B cell (primary cell): ENCODE measurements around the gene CT47B1. TPM values are rescaled to one million over a fixed set of nuclear protein-coding genes. Genes with fewer than 3 reads are reported as not detected.

Experiments
- ATAC-seq: fragments of 200-7000 bp; cut with Tn5 transposase; one replicate; pipeline ENCODE4 v1.10.0; 2021; ENCODE audit warnings: low read depth, mild to moderate bottlenecking, moderate number of reproducible peaks, moderate library complexity
- CTCF ChIA-PET: fragments of 350-600 bp; sonication (Branson Sonifier 250); formaldehyde crosslinking; loops from one replicate; lab custom pipeline; 2021; ENCODE audit warnings: antibody characterized with exemption, inconsistent platforms; lab: Charles Lee
- POLR2A ChIA-PET: fragments of 350-600 bp; sonication (Branson Sonifier 250); formaldehyde crosslinking; loops from one replicate; lab custom pipeline; 2021; ENCODE audit warnings: antibody characterized with exemption; lab: Charles Lee
- DNase-seq: peaks from one replicate; pipeline ENCODE4 v3.0.0; 2013
- H2AFZ ChIP-seq: 2 replicates; pipeline ENCODE4 v1.6.1; 2012; ENCODE audit warnings: mild to moderate bottlenecking, low read depth, low read length; ENCODE audit not compliant: insufficient read depth, poor library complexity, severe bottlenecking
- H3K27ac ChIP-seq, 2 donors: 1 replicate in 1 of 2; 2 replicates in 1 of 2; pipeline ENCODE4 v1.5.1; 2012 to 2013; ENCODE audit warnings: low read length in 2 of 2, mild to moderate bottlenecking in 2 of 2, moderate library complexity in 1 of 2
- H3K27me3 ChIP-seq, 4 experiments: fragments of 200-600 bp in 1 of 4; sonication (generic) in 1 of 4; replicated peaks in 1 of 4; 1 replicate in 2 of 4; 2 replicates in 2 of 4; pipeline versions ENCODE4 v1.6.1 to v1.7.0; 2013 to 2016; ENCODE audit warnings: low read length in 3 of 4, mild to moderate bottlenecking in 2 of 4, mixed read lengths in 1 of 4, moderate library complexity in 1 of 4; ENCODE audit not compliant: insufficient read depth in 4 of 4, control insufficient read depth in 3 of 4; ENCODE audit errors: control extremely low read depth in 1 of 4
- H3K36me3 ChIP-seq, 2 experiments: replicated peaks in 1 of 2; 1 replicate in 1 of 2; 2 replicates in 1 of 2; pipeline versions ENCODE4 v1.6.1 to v1.7.1; 2013; ENCODE audit warnings: low read length in 1 of 2; ENCODE audit not compliant: insufficient read depth in 2 of 2, control insufficient read depth in 1 of 2; ENCODE audit errors: control extremely low read depth in 1 of 2, extremely low read depth in 1 of 2
- H3K4me1 ChIP-seq, 2 donors: fragments of 200-600 bp in 1 of 2; sonication (generic) in 1 of 2; 1 replicate in 1 of 2; 2 replicates in 1 of 2; pipeline versions ENCODE4 v1.5.1 to v1.6.1; 2013 to 2017; ENCODE audit warnings: low read length in 2 of 2; ENCODE audit not compliant: control insufficient read depth in 2 of 2, insufficient read depth in 2 of 2
- H3K4me2 ChIP-seq: replicated peaks from 2 replicates; pipeline ENCODE3; 2012; ENCODE audit warnings: mild to moderate bottlenecking, low read depth, low read length; ENCODE audit not compliant: poor library complexity, severe bottlenecking
- H3K4me3 ChIP-seq, 5 experiments: fragments of 200-600 bp in 1 of 5; sonication (generic) in 1 of 5; 1 replicate in 3 of 5; 2 replicates in 2 of 5; pipeline versions ENCODE4 v1.5.1 to v1.7.0; 2011 to 2016; ENCODE audit warnings: low read length in 4 of 5, mild to moderate bottlenecking in 4 of 5, low read depth in 2 of 5, control low read depth in 1 of 5, moderate library complexity in 1 of 5; ENCODE audit not compliant: insufficient read depth in 1 of 5; ENCODE audit errors: control extremely low read depth in 1 of 5, extremely low read depth in 1 of 5
- H3K79me2 ChIP-seq: fragments of 200-600 bp; sonication (generic); one replicate; pipeline ENCODE4 v1.6.0; 2016; ENCODE audit warnings: low read length; ENCODE audit not compliant: control insufficient read depth, insufficient read depth
- H3K9ac ChIP-seq: fragments of 200-600 bp; sonication (generic); 2 replicates; pipeline ENCODE4 v1.6.1; 2017; ENCODE audit warnings: mild to moderate bottlenecking, low read length, moderate library complexity
- H3K9me3 ChIP-seq, 3 donors: one replicate each; pipeline versions ENCODE4 v1.6.1 to v1.7.1; 2013; ENCODE audit warnings: low read length in 2 of 3; ENCODE audit not compliant: control insufficient read depth in 2 of 3, insufficient read depth in 1 of 3; ENCODE audit errors: control extremely low read depth in 1 of 3
- H4K20me1 ChIP-seq: 2 replicates; pipeline ENCODE4 v1.6.0; 2012; ENCODE audit warnings: mild to moderate bottlenecking, low read length; ENCODE audit not compliant: insufficient read depth, control insufficient read depth, poor library complexity, severe bottlenecking
- H3K27ac Mint-ChIP-seq: one replicate; pipeline ENCODE4 v1.8.0; 2021; ENCODE audit warnings: mixed read lengths
- H3K27me3 Mint-ChIP-seq: one replicate; pipeline ENCODE4 v1.8.0; 2021; ENCODE audit warnings: mixed read lengths
- H3K4me1 Mint-ChIP-seq: one replicate; pipeline ENCODE4 v1.8.0; 2021; ENCODE audit warnings: mixed read lengths
- H3K4me3 Mint-ChIP-seq: one replicate; pipeline ENCODE4 v1.8.0; 2021; ENCODE audit warnings: mixed read lengths
- H3K9me3 Mint-ChIP-seq: one replicate; pipeline ENCODE4 v1.8.0; 2022; ENCODE audit warnings: mixed read lengths; ENCODE audit not compliant: insufficient read depth
- EZH2 ChIP-seq: IDR thresholded peaks from 2 replicates; pipeline ENCODE4 v1.6.1; 2012; ENCODE audit warnings: borderline replicate concordance, low read depth, mild to moderate bottlenecking, moderate library complexity, low read length; ENCODE audit not compliant: insufficient read depth, poor library complexity, severe bottlenecking
- WGBS: methylation state at CpG from one replicate; pipeline ENCODE4 v1.1.5; 2013; ENCODE audit warnings: missing lambda C conversion rate; ENCODE audit not compliant: insufficient coverage; 5-methylcytosine and 5-hydroxymethylcytosine counted together
- intact Hi-C: fragments of 100-400 bp; cut with micrococcal nuclease; formaldehyde crosslinking; loops from one replicate; pipeline ENCODE4 v1.10.0; 2022
- polyA plus RNA-seq: library from polyadenylated mRNA; depleted of rRNA; stranded (reverse); fragments of >200 nt; gene quantifications from 2 replicates; pipeline ENCODE4 v1.2.3, GENCODE V29; 2012
- total RNA-seq, 2 donors: library from RNA; stranded (reverse); fragments of 120-200 nt in 1 of 2; gene quantifications; 1 replicate in 1 of 2; 2 replicates in 1 of 2; pipeline versions ENCODE4 v1.2.3 to v1.2.4, GENCODE V29; 2013 to 2022
- TF ChIP-seq, protein P1 (sequence below): fragments of 200-600 bp; IDR thresholded peaks from one replicate; pipeline ENCODE4 v1.8.0; 2022; ENCODE audit warnings: antibody characterized with exemption, mild to moderate bottlenecking

CT47B1 gene
- total and polyA plus RNA-seq, 2 donors (not counting 1 experiment from before 2014, with no cell fraction given) = not detected

DNA sequence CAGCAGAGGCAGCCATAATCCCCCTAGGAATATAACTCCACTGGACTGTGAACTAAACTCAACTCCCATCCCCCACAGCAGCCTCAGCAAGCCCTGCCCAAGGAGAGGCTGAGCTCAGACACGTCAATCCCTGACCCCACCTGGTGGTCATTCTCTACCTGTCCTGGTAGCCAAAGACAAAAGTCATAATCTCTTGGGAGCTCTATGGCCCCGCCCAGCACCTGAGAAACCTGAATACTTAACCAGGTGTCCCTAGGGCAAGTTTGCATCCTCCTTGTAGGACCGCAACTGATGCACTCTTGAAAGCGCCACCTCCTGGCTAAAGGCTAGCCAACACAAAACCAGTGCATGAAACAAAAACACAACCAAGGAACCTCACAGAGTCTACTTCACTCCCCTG lies 18.4 kb downstream of the CT47B1 start:
- no peak overlapping the region for H3K27ac Mint-ChIP-seq
- intact Hi-C loops = no loop called here
- Histone ChIP-seq H3K4me1 (no peaks in the 10 kb centered on the region), H3K79me2 (no peaks in the 10 kb centered on the region), H3K9ac (no peak overlapping the region), H4K20me1 (no peaks in the 10 kb centered on the region), H3K9me3 (no peaks in the 10 kb centered on the region), H2AFZ (no peak overlapping the region), H3K4me3 (no peak overlapping the region), H3K36me3 (no peaks in the 10 kb centered on the region), H3K27me3 (no peaks in the 10 kb centered on the region), H3K27ac (no peak overlapping the region), H3K4me2 (no peak overlapping the region)
- no peak for DNase-seq
- CTCF ChIA-PET = interaction anchor here (1.5 kb wide), 1 partner anchor 67 kb away, joined by 3 read pairs; no protein-coding TSS in a partner anchor
- ATAC-seq = no peak
- peaks cover 3% of the 10 kb centered on the region for H3K27me3 Mint-ChIP-seq
- H3K4me3 Mint-ChIP-seq = no peak overlapping the region
- H3K4me1 Mint-ChIP-seq = peaks cover 2% of the 10 kb centered on the region
- POLR2A ChIA-PET = no interaction called here
- WGBS = 61% methylated on average over 3 of the region's 4 CpGs
- H3K9me3 Mint-ChIP-seq = no peaks in the 10 kb centered on the region
- TF ChIP-seq, protein P1, sequence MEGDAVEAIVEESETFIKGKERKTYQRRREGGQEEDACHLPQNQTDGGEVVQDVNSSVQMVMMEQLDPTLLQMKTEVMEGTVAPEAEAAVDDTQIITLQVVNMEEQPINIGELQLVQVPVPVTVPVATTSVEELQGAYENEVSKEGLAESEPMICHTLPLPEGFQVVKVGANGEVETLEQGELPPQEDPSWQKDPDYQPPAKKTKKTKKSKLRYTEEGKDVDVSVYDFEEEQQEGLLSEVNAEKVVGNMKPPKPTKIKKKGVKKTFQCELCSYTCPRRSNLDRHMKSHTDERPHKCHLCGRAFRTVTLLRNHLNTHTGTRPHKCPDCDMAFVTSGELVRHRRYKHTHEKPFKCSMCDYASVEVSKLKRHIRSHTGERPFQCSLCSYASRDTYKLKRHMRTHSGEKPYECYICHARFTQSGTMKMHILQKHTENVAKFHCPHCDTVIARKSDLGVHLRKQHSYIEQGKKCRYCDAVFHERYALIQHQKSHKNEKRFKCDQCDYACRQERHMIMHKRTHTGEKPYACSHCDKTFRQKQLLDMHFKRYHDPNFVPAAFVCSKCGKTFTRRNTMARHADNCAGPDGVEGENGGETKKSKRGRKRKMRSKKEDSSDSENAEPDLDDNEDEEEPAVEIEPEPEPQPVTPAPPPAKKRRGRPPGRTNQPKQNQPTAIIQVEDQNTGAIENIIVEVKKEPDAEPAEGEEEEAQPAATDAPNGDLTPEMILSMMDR = no peak
- TF ChIP-seq EZH2 = no peak

DNA sequence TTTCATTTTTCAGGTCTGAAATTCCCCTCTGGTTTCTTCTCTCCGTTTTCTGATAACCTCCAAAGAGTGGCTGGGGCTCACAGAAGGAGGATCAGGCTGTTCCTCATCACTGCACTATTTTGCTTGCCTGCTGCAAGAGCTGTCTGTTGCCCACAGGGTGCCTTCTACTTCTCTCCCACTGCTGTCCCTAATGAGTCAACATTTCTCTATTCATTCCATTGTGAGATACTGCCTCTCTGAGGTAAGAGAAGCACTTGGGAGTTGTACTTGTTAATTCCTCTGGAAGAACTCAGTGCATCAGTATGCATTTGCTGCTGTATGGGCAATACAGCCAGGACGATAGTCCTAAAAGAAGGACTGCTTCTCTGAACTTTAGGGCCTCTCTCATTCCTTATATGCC lies 34.8 kb downstream of the CT47B1 start:
- intact Hi-C loops = no loop called here
- TF ChIP-seq, protein P1 = no peak
- TF ChIP-seq EZH2 = no peak

More for the DNA sequence above, 34.8 kb downstream of the CT47B1 start:
- ATAC-seq (no peak), DNase-seq (no peak)
- Histone ChIP-seq H3K9ac (no peak overlapping the region), H3K79me2 (no peaks in the 10 kb centered on the region), H3K4me1 (no peaks in the 10 kb centered on the region), H3K4me2 (no peak overlapping the region), H3K9me3 (no peaks in the 10 kb centered on the region), H3K27me3 (no peaks in the 10 kb centered on the region), H3K36me3 (no peaks in the 10 kb centered on the region), H3K27ac (no peak overlapping the region), H2AFZ (no peak overlapping the region), H3K4me3 (no peak overlapping the region), H4K20me1 (no peaks in the 10 kb centered on the region)
- Mint-ChIP-seq H3K9me3 (no peaks in the 10 kb centered on the region), H3K27me3 (peaks cover 5% of the 10 kb centered on the region), H3K27ac (no peak overlapping the region), H3K4me3 (no peak overlapping the region), H3K4me1 (no peaks in the 10 kb centered on the region)
- WGBS = 60% methylated on average over 1 of the region's 2 CpGs
- CTCF ChIA-PET = no interaction called here
- POLR2A ChIA-PET = no interaction called here
